ENCODE results near the gene PIWIL4.

Gene PIWIL4

GRCh38 chr11:94567181-94567670 lies at the start of gene PIWIL4:
TSS of gene PIWIL4 (plus strand) at chr11:94567368. CDS start at chr11:94567519, 151 bp downstream.
- no peak for DNase-seq

GRCh38 chr11:94518300-94518699 lies 48.9 kb upstream of the PIWIL4 start:
- no peak for DNase-seq

- DNase-seq = peak; percentile 35
These were observed 47.6 kb upstream of the PIWIL4 start for GRCh38 chr11:94519478-94520084.

GRCh38 chr11:94521684-94522083 lies 45.5 kb upstream of the PIWIL4 start:
- DNase-seq = no peak

GRCh38 chr11:94524341-94524740 lies 42.8 kb upstream of the PIWIL4 start:
- no peak for DNase-seq

- peak; percentile 86 for DNase-seq
These were observed 41.4 kb upstream of the PIWIL4 start for GRCh38 chr11:94525546-94526324.

GRCh38 chr11:94526645-94527438 lies 40.3 kb upstream of the PIWIL4 start:
- no peak for DNase-seq

GRCh38 chr11:94528551-94528950 lies 38.6 kb upstream of the PIWIL4 start:
- no peak for DNase-seq

GRCh38 chr11:94532211-94532610 lies 35.0 kb upstream of the PIWIL4 start:
- no peak for DNase-seq

GRCh38 chr11:94533206-94533605 lies 34.0 kb upstream of the PIWIL4 start:
- DNase-seq = no peak

GRCh38 chr11:94533696-94534630 lies 33.2 kb upstream of the PIWIL4 start:
- DNase-seq = no peak

- DNase-seq = no peak
These were observed 30.8 kb upstream of the PIWIL4 start for GRCh38 chr11:94536386-94536785.

- peak; percentile 69 for DNase-seq
These were observed 30.1 kb upstream of the PIWIL4 start for GRCh38 chr11:94537031-94537600.

GRCh38 chr11:94539420-94539819 lies 27.7 kb upstream of the PIWIL4 start:
- no peak for DNase-seq

GRCh38 chr11:94543695-94544645 lies 23.2 kb upstream of the PIWIL4 start, which contains the start of gene FUT4:
TSS of gene FUT4 (plus strand) at chr11:94543921. CDS start at chr11:94544134, 213 bp downstream.
- DNase-seq = peak; percentile 85

GRCh38 chr11:94544646-94545263 lies 22.4 kb upstream of the PIWIL4 start:
- peak; percentile 19 for DNase-seq

GRCh38 chr11:94545264-94546161 lies 21.7 kb upstream of the PIWIL4 start:
- DNase-seq = no peak

GRCh38 chr11:94546162-94546470 lies 21.1 kb upstream of the PIWIL4 start:
- no peak for DNase-seq

- DNase-seq = no peak
These were observed 20.3 kb upstream of the PIWIL4 start for GRCh38 chr11:94546886-94547285.
